HepG2 (cell line): ENCODE measurements around the gene ABHD2.

Source experiments
- FOXK1 ChIP-seq: sonication (generic); formaldehyde crosslinking; IDR thresholded peaks from 2 replicates; pipeline ENCODE4 v1.4.0; 2020; ENCODE audit warnings: low read depth, missing genetic modification reagents, borderline replicate concordance
- MAZ ChIP-seq, 2 experiments: sonication (generic) in 1 of 2; formaldehyde crosslinking in 1 of 2; IDR thresholded peaks; 2 replicates each; pipeline versions ENCODE4 v1.5.0 to v1.6.1; 2012 to 2020; ENCODE audit warnings: low read depth in 2 of 2, mild to moderate bottlenecking in 2 of 2, borderline replicate concordance in 1 of 2, improper control_type of control experiment in 1 of 2, low read length in 1 of 2, missing genetic modification reagents in 1 of 2, moderate library complexity in 1 of 2
- MLX ChIP-seq: IDR thresholded peaks from 2 replicates; pipeline ENCODE4 v1.6.1; 2016
- MYC ChIP-seq: sonication (generic); formaldehyde crosslinking; IDR thresholded peaks from 2 replicates; pipeline ENCODE4 v1.9.0; 2021; ENCODE audit warnings: missing genetic modification reagents, borderline replicate concordance
- NFKB2 ChIP-seq: sonication (generic); formaldehyde crosslinking; IDR thresholded peaks from 2 replicates; pipeline ENCODE4 v1.4.0; 2020; ENCODE audit warnings: missing genetic modification reagents, borderline replicate concordance
- RNF2 ChIP-seq: fragments of 450-650 bp; conservative IDR thresholded peaks from 2 replicates; pipeline ENCODE4 v1.6.1; 2016; ENCODE audit warnings: low read depth
- U2AF1 ChIP-seq: fragments of 200-400 bp; formaldehyde crosslinking; optimal IDR thresholded peaks from 2 replicates; pipeline ENCODE3; 2017; ENCODE audit warnings: mild to moderate bottlenecking, low read depth, low read length
- TF ChIP-seq, protein P1 (sequence below): IDR thresholded peaks from 2 replicates; pipeline ENCODE4 v1.6.1; 2016; ENCODE audit warnings: missing compliant biosample characterization, missing genetic modification reagents, borderline replicate concordance
- TF ChIP-seq, protein P2 (sequence below): IDR thresholded peaks from 2 replicates; pipeline ENCODE4 v1.6.1; 2016

GRCh38 chr15:89129816-89130134 lies 41.5 kb downstream of the ABHD2 start:
- TF ChIP-seq U2AF1: no peak
- no peak for TF ChIP-seq NFKB2
- no peak for TF ChIP-seq MLX (CRISPR knock-in tag)
- TF ChIP-seq, protein P1, sequence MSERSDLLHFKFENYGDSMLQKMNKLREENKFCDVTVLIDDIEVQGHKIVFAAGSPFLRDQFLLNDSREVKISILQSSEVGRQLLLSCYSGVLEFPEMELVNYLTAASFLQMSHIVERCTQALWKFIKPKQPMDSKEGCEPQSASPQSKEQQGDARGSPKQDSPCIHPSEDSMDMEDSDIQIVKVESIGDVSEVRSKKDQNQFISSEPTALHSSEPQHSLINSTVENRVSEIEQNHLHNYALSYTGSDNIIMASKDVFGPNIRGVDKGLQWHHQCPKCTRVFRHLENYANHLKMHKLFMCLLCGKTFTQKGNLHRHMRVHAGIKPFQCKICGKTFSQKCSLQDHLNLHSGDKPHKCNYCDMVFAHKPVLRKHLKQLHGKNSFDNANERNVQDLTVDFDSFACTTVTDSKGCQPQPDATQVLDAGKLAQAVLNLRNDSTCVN (CRISPR knock-in tag): no peak
- TF ChIP-seq, protein P2, sequence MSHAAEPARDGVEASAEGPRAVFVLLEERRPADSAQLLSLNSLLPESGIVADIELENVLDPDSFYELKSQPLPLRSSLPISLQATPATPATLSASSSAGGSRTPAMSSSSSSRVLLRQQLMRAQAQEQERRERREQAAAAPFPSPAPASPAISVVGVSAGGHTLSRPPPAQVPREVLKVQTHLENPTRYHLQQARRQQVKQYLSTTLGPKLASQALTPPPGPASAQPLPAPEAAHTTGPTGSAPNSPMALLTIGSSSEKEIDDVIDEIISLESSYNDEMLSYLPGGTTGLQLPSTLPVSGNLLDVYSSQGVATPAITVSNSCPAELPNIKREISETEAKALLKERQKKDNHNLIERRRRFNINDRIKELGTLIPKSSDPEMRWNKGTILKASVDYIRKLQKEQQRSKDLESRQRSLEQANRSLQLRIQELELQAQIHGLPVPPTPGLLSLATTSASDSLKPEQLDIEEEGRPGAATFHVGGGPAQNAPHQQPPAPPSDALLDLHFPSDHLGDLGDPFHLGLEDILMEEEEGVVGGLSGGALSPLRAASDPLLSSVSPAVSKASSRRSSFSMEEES: no peak
- TF ChIP-seq FOXK1: no peak
- TF ChIP-seq MYC (CRISPR knock-in tag): no peak
- TF ChIP-seq RNF2: no peak
- no peak for TF ChIP-seq MAZ (IDR thresholded peaks at IDR 0.05; ENCODE audit: borderline replicate concordance, low read depth, low read length)
- no peak for TF ChIP-seq MAZ (CRISPR knock-in tag; IDR thresholded peaks at IDR 0.05; ENCODE audit: low read depth)
